Breast epithelium (tissue), 3 donors: ENCODE data around the gene RBM19.

ENCODE experiments used
- CTCF ChIP-seq, 3 donors: fragments of 450-650 bp; IDR thresholded peaks; one replicate each; pipeline ENCODE4 v1.5.1; 2016 to 2017; ENCODE audit warnings: antibody characterized with exemption in 3 of 3, mild to moderate bottlenecking in 3 of 3, moderate library complexity in 3 of 3
- POLR2AphosphoS5 ChIP-seq, 3 donors: sonication (generic); formaldehyde crosslinking; IDR thresholded peaks; one replicate each; pipeline ENCODE4 v1.6.1; 2017; ENCODE audit warnings: antibody characterized with exemption in 3 of 3

- TF ChIP-seq CTCF (IDR thresholded peaks at IDR 0.05) = no peak
- no peak for TF ChIP-seq POLR2AphosphoS5 (IDR thresholded peaks at IDR 0.05)
Observed at GRCh38 chr12:113796852-113797534, 169.1 kb downstream of the RBM19 start.
